HG03521 (cell line): ENCODE results near the gene SIT1.

Experiments used
- ATAC-seq: cut with Tn5 transposase; IDR thresholded peaks from one replicate; pipeline ENCODE4 v1.9.1; 2021; ENCODE audit warnings: mild to moderate bottlenecking, moderate library complexity; ENCODE audit not compliant: unreplicated experiment

Gene SIT1

DNA sequence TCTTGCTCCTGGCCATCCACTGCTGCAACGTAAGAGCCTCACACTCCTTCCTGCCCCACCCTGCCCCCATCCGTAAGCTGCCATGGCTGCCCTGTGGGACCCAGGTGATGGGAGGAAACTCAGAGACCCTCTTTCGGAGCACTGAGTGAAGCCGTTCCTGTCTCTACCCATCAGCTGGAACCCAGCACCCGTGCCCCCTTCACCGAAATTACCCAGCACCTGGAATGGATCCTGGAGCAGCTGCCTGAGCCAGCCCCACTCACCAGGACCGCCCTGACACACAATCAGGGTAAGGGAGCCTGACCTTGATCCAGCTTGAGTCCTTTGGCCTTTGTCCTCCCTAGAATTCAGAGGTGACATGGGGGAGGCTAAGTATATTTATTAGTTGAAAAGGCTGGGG, 42.5 kb downstream of the SIT1 start:
- no peak for ATAC-seq

DNA sequence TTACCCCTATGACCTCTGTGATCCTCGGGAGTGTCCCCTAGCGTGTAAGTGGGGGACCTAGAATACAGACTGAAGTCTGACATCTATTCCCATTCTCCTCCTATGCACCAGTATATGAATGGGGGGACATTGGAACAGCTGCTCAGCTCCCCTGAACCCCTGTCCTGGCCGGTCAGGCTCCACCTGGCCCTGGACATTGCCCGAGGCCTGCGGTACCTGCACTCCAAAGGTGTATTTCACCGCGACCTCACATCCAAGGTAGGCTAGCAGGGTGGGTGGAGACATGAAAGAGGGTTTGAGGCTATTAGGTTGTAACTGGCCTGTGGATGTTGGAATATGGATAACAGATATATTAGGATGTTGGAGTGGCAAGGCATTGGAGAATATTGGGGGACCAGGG, 44.0 kb downstream of the SIT1 start:
- no peak for ATAC-seq

DNA sequence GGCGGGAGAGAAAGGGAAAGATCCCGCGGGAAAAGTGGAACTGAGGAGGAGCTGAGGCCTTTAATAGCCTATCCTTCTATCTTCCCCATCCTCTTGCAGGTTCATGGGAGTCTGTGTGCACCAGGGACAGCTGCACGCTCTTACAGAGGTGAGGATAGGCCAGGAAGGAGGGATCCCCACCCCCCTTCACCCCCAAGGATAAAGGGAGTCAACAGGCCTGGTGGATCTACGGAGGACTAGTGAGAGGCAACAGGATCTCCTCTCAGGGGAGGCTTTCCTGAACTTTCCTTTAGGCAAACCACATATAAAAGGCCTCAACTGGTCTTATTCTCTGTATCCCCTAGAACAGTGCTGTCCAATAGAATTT, 44.6 kb downstream of the SIT1 start:
- ATAC-seq: no peak

DNA sequence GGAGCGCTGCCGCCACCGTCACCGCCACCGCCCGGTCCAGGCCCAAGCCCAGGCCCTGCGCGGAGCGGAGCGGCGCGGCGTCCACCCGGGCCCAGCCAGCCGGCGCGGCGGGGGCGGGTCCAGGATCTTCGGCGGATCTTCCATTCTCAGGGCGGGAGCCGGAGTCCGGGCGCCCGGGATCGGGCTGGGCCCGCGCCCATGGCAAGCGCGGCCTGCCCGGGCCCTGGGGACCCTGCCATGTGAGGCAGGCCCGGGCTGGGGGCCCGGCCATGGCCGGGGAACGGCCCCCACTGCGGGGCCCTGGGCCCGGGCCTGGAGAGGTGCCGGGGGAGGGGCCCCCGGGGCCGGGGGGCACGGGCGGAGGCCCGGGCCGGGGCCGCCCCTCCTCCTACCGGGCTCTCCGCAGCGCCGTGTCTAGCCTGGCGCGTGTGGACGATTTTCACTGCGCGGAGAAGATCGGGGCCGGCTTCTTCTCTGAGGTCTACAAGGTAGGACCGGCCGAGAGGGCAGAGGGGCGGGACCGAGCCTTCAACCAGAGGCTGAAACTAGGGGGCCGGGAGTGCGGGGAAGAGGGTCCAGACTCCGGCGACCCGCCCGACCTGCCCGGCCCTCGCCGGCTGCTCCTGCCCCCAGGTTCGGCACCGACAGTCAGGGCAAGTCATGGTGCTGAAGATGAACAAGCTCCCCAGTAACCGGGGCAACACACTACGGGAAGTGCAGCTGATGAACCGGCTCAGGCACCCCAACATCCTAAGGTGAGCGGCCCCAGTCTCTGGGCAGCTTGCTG, 45.2 kb downstream of the SIT1 start:
- peak; percentile 6 for ATAC-seq

DNA sequence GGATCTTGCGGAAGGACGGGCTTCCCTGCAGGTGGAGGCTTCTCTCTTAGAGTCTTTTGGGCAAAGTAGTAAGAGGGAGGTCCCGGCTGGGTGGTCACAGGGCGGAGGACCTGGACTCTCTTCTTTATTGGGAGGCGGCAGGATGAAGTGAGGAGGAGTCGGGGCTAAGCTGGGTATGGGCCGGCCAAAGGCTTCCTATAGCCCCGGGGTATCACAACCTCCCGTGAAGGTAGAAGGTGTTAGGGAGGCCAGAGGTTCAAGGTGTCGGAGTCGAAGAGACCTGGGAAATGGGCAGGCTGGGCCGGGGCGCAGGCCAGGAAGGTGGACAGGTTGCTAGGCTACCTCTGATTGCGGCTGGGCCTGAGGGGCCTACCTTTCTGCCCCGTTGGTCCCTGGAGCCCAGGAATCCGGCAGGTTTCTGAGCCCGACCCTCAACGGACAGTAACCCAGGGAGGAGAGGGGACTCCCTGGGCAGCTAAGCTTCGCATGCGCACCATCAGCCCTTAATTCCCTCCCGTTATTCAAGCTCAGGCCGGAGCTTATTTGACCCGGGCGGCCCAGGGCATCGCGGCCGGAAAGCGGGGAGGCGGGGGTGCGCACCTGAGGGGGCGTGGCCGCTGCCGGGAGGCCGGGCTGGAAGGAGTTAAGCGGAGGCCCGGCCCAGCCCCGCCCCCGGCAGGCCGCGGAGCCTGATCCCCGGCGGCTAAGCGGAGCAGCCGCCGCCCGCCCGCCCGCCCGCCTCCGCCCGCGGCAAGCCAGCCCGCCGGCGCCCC, 46.0 kb downstream of the SIT1 start, which contains the start of gene TESK1:
TSS of gene TESK1 (plus strand) at position 685 of the 773 bp plus-strand sequence. CDS start 358 bp downstream, outside the sequence.
- peak; percentile 40 for ATAC-seq

DNA sequence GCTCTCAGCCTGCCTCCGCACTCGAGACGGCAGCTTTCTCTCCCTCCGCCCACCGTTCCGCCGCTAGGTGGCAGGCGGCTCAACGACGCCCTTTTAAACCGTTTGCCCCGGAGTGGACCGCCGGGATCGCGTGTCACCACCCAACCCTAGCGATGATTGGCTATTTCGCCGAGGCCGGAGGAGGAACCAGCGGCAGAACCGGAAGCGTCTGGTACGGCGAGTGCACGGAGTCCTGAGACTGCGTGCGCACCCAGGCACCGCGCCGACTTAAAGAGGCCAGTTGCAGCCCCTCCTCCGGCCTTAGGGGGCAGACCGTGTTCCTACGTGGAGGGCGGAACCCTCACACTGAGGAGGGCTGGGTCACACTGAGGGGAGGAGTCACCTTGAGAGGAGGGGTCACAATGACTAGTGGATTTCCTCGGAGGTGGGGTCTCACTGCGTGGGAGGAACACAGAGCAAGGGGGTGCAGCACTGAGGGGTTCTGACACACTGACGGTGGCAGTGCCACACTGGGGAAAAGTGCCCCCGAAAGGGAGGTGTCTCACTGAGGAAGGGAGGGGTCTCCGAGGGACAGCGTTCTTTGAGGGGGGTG, 46.6 kb downstream of the SIT1 start:
- peak; percentile 76 for ATAC-seq

DNA sequence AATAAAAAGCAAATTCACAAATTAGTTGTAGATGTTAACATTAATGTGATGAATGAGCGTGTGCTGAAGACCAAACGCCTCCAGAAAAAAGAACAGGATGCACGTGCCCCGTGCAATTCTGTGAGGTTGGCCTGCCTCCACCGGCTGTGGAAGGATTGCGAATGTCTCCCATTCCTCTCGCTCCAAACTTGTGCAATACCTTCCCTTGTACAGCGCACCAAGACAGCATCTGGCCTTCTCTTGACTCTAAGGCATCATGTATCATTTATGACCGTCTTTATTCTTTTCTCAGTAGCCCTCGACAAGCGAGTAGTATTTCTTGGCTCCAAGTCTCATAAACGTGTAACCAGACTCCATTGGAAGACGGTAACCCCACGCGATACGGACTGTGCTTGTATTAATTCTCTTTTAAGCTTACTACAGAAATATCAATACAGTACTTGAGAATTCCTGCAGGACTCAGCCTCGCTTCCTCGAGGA, 47.2 kb downstream of the SIT1 start:
- no peak for ATAC-seq

DNA sequence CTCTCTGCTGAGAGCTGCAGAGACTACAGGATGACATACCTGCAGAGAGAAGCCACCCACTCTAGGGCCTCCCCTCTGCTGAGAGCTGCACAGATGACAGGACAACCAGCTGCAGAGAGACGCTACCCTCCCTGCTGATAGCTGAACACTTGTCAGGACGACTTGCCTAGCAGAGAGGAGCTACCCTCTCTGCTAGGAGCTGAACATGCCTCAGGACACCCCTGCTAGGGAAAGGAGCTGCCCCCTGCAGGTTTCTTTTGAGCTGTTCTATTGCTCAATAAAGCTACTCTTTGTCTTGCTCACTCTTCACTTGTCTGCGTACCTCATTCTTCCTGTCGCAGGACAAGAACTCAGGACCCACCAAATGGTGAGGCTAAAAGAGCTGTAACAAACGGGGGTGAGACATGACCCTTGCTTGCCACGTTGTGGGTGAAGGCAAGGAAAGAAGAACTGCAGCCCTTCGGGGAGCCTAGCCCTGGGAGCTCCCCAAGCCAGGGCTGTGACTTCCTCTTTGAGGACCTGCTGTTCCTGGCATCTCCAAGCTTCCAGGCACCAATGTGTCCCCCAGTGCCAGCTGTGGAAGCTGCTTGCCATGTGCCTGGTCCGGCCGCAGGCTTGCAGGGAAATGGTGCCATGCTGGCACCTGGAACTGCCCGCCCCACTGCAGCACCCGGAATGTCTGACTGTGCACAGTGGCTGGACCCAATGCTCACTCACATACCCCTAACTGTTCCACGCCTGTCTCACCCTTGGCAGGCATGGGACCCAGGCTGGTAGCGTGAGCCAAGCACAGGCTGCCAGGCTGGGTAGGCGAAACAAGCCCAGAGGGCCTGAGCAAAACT, 50.7 kb downstream of the SIT1 start:
- ATAC-seq: no peak
